NB4 (cell line): Measurements from ENCODE around the gene IFFO2.

Experiments
- POLR2A ChIP-seq: IDR thresholded peaks from 2 replicates; pipeline ENCODE4 v1.6.1; 2011; ENCODE audit warnings: mild to moderate bottlenecking; ENCODE audit not compliant: insufficient read length; ENCODE audit errors: extremely low read depth
- TF ChIP-seq, protein P1 (sequence below): IDR thresholded peaks from one replicate; pipeline ENCODE4 v1.5.1; 2012; ENCODE audit warnings: low read depth, low read length
- TF ChIP-seq, protein P2 (sequence below): IDR thresholded peaks from 2 replicates; pipeline ENCODE4 v1.6.1; 2011; ENCODE audit warnings: low read depth, low read length

DNA sequence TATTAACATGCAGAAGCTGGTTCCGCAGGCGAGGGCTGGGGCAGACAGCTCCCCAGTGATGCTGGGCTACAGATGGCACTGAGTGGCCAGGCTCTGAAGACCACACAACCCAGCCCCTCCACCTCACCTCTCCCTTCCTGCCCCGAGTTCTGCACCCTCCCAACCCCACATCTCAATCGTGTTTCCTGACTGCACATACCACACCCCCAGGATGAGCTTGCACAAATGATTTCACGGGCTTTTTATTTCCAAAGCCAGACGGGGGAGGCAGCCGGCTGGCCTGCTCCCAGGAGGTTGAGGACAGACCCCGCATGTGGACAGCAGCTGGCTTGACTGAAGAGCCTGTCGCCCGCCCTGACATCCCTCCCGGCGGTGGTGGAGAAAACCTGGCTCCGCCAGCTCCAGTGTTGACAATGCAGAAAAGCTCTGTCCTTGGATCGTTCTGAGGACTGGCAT lies 32.7 kb downstream of the IFFO2 start:
- no peak for TF ChIP-seq POLR2A
- TF ChIP-seq, protein P1, sequence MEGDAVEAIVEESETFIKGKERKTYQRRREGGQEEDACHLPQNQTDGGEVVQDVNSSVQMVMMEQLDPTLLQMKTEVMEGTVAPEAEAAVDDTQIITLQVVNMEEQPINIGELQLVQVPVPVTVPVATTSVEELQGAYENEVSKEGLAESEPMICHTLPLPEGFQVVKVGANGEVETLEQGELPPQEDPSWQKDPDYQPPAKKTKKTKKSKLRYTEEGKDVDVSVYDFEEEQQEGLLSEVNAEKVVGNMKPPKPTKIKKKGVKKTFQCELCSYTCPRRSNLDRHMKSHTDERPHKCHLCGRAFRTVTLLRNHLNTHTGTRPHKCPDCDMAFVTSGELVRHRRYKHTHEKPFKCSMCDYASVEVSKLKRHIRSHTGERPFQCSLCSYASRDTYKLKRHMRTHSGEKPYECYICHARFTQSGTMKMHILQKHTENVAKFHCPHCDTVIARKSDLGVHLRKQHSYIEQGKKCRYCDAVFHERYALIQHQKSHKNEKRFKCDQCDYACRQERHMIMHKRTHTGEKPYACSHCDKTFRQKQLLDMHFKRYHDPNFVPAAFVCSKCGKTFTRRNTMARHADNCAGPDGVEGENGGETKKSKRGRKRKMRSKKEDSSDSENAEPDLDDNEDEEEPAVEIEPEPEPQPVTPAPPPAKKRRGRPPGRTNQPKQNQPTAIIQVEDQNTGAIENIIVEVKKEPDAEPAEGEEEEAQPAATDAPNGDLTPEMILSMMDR: no peak
- TF ChIP-seq, protein P2, sequence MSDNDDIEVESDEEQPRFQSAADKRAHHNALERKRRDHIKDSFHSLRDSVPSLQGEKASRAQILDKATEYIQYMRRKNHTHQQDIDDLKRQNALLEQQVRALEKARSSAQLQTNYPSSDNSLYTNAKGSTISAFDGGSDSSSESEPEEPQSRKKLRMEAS: no peak
